RWPE1 (cell line): ENCODE data around the gene P2RX4.

Experiments
- CTCF ChIA-PET: fragments of 350-600 bp; sonication (Branson Sonifier 250); formaldehyde crosslinking; extraction: SDS; loops from one replicate; lab custom pipeline; 2021; lab: Yijun Ruan, JAX
- POLR2A ChIA-PET: fragments of 400-600 bp; formaldehyde crosslinking; extraction: SDS; loops from one replicate; lab custom pipeline; 2020; ENCODE audit warnings: antibody characterized with exemption; ENCODE audit not compliant: low non-redundant PET; lab: Yijun Ruan, JAX
- DNase-seq: peaks from one replicate; pipeline ENCODE4 v3.0.0; 2012; ENCODE audit warnings: low spot score
- H3K27ac ChIP-seq: fragments of 450-650 bp; 2 replicates; pipeline ENCODE4 v1.5.1; 2017
- CTCF ChIP-seq: fragments of 450-650 bp; conservative IDR thresholded peaks from 2 replicates; pipeline ENCODE4 v1.5.1; 2017; ENCODE audit warnings: low read depth, mild to moderate bottlenecking

P2RX4 gene

GRCh38 chr12:121187501-121187900, 22.4 kb upstream of the P2RX4 start:
- DNase-seq = no peak
- H3K27ac ChIP-seq = no peak overlapping the region
- ChIA-PET POLR2A (no interaction called here), CTCF (interaction anchor here (0.6 kb wide), 1 partner anchor 90 kb away, joined by 6 read pairs; no protein-coding TSS in a partner anchor)
- TF ChIP-seq CTCF = no peak

GRCh38 chr12:121188227-121188626, 21.7 kb upstream of the P2RX4 start:
- no peak for TF ChIP-seq CTCF
- DNase-seq = no peak
- ChIA-PET CTCF (no interaction called here), POLR2A (no interaction called here)
- no peak overlapping the region for H3K27ac ChIP-seq

GRCh38 chr12:121189131-121189530, 20.8 kb upstream of the P2RX4 start:
- CTCF ChIA-PET = no interaction called here

GRCh38 chr12:121189619-121190155, 20.2 kb upstream of the P2RX4 start:
- ChIA-PET POLR2A (interaction anchor here (0.6 kb wide), 1 partner anchor 21 kb away, joined by 3 read pairs; no protein-coding TSS in a partner anchor), CTCF (interaction anchor here (0.6 kb wide), 1 partner anchor 778 kb away, joined by 5 read pairs; no protein-coding TSS in a partner anchor)
- no peak for TF ChIP-seq CTCF
- peak overlapping the region; percentile 31; the same call in 1 of the 2 replicates for H3K27ac ChIP-seq
- no peak for DNase-seq

More at GRCh38 chr12:121189131-121189530, 20.8 kb upstream of the P2RX4 start:
- DNase-seq = no peak
- POLR2A ChIA-PET = interaction anchor here (0.6 kb wide), 1 partner anchor 20 kb away, joined by 3 read pairs; no protein-coding TSS in a partner anchor
- TF ChIP-seq CTCF = no peak
- H3K27ac ChIP-seq = no peak overlapping the region

GRCh38 chr12:121190523-121191031, 19.4 kb upstream of the P2RX4 start:
- H3K27ac ChIP-seq = peak overlapping the region; percentile 31; the same call in 1 of the 2 replicates
- ChIA-PET POLR2A (no interaction called here), CTCF (interaction anchor here (0.8 kb wide), 1 partner anchor 73 kb away, joined by 5 read pairs; no protein-coding TSS in a partner anchor)
- no peak for TF ChIP-seq CTCF
- DNase-seq = peak; percentile 84

GRCh38 chr12:121191151-121191550, 18.8 kb upstream of the P2RX4 start:
- no peak for TF ChIP-seq CTCF
- POLR2A ChIA-PET = no interaction called here
- DNase-seq = no peak
- CTCF ChIA-PET = interaction anchor here (0.7 to 0.8 kb wide), 2 partner anchors 74 to 81 kb away, joined by 3 to 5 read pairs; no protein-coding TSS in a partner anchor
- no peak overlapping the region for H3K27ac ChIP-seq
